ENCODE data around the gene TTC39A.
"Not testable (repeated sequence)": the region's sequence is repeated elsewhere in the genome, so short reads cannot be mapped to it uniquely, and the experiment has no call there.

Gene TTC39A

DNA sequence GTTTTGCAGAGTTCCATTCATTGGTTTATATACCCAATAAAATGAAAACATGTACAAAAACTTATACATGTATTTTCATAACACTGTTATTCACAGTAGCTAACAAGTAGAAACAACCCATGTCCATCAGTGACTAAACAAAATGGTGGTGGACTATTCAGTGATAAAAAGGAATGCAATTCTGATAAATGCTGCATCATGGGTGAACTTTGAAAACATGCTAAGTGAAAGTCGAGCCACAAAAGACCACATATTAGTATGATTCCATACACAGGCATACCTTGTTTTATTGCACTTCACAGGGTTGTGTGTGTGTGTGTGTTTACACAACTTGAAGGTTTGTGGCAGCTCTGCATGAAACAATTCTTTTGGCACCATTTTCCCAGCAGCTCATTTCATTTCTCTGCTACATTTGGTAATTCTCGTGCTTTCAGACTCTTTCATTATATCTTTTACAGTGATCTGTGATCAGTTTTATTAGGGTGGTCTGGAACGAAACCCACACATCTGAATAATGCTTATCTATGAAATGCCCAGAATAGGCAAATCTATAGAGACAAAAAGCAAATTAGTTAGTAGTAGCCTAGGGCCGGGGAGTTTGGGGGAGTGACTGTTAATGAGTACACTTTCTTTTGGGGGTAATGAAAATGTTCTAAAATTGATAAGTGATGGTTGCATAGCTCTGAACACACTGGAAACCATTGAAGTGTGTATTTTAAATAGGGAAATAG lies 67.0 kb downstream of the TTC39A start:
- TF ChIP-seq, protein P1, sequence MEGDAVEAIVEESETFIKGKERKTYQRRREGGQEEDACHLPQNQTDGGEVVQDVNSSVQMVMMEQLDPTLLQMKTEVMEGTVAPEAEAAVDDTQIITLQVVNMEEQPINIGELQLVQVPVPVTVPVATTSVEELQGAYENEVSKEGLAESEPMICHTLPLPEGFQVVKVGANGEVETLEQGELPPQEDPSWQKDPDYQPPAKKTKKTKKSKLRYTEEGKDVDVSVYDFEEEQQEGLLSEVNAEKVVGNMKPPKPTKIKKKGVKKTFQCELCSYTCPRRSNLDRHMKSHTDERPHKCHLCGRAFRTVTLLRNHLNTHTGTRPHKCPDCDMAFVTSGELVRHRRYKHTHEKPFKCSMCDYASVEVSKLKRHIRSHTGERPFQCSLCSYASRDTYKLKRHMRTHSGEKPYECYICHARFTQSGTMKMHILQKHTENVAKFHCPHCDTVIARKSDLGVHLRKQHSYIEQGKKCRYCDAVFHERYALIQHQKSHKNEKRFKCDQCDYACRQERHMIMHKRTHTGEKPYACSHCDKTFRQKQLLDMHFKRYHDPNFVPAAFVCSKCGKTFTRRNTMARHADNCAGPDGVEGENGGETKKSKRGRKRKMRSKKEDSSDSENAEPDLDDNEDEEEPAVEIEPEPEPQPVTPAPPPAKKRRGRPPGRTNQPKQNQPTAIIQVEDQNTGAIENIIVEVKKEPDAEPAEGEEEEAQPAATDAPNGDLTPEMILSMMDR (IDR thresholded peaks at IDR 0.05; ENCODE audit: borderline replicate concordance, control extremely low read depth, extremely low read depth, insufficient read depth, missing control alignments): no peak
- in situ Hi-C loops (cut with MboI; ENCODE audit: low sequenced_read_pairs, unreplicated experiment): no loop called here
- no peak for DNase-seq (ENCODE audit: low spot score)

DNA sequence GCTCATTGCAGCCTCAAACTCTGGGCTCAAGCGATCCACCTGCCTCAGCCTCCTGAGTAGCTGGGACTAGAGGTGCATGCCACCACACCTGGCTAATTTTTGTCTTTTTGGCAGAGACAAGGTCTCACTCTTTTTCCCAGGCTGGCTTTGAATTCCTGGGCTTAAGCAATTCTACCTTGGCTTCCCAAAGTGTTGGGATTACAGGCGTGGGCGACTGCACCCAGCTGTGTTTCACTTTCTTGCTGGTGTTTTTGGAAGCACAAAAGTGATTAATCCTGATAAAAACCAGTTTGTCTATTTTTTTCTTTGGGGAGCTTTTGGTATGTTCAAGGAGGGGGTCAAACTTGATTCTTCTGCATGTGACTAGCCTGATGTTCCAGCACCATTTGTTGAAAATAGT lies 75.0 kb downstream of the TTC39A start:
- no peak for DNase-seq (ENCODE audit: low spot score)
- in situ Hi-C loops (cut with MboI; ENCODE audit: low sequenced_read_pairs, unreplicated experiment): no loop called here
- TF ChIP-seq, protein P1 (IDR thresholded peaks at IDR 0.05; ENCODE audit: borderline replicate concordance, control extremely low read depth, extremely low read depth, insufficient read depth, missing control alignments): no peak

DNA sequence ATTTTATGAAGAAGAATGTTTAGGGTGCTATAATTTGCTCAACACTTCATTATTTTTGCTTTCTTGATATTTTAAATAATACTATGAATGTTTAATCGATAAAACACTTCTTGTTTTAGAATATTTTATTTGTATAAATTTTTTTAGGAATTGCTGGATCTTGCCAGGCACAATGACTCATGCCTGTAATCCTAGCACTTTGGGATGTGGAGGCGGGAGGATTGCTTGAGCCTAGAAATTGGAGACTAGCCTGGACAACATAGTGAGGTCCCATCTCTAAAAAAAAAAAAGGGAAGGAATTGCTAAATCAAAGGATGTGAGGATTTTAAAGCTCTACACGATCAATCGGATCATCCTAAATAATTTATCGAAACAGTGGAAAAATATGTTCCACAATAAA lies 76.7 kb downstream of the TTC39A start:
- TF ChIP-seq, protein P1 (IDR thresholded peaks at IDR 0.05; ENCODE audit: borderline replicate concordance, control extremely low read depth, extremely low read depth, insufficient read depth, missing control alignments): no peak
- DNase-seq (ENCODE audit: low spot score): no peak
- in situ Hi-C loops (cut with MboI; ENCODE audit: low sequenced_read_pairs, unreplicated experiment): no loop called here

DNA sequence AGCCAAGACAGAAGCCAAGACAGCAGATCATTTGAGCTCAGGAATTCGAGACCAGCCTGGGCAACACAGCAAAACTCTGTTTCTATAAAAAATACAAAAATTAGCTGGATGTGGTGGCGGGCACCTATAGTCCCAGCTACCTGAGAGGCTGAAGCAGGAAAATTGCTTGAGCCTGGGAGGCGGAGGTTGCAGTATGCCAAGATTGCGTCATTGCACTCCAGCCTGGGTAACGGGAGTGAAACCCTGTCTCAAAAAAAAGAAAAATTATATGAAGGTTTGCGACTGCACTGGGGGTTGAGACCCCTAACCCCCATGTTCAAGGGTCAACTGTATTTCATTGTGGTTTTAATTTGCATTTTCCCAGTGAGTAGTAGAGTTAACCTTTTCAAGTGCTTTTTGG lies 78.0 kb downstream of the TTC39A start:
- in situ Hi-C loops (cut with MboI; ENCODE audit: low sequenced_read_pairs, unreplicated experiment): no loop called here
- DNase-seq (ENCODE audit: low spot score): no peak
- TF ChIP-seq, protein P1 (IDR thresholded peaks at IDR 0.05; ENCODE audit: borderline replicate concordance, control extremely low read depth, extremely low read depth, insufficient read depth, missing control alignments): no peak

DNA sequence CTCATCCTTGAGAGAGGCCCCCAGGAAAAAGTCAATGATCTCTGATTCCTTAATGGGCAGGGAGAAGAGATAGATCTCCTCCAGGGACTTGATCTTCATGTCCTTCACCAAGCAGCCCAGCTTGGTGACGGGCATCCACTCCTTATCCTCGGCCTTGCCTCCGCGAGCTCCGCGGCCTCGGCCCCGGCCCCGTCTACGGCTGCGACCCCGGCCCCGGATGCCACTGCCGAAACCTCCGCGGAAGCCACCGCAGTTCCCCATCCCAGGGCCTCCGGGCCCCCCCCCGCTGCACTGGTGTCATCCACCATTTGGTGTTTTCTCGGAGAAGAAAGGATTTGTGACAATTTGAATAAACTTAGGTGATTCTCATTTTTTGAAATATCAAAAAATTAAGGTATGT lies 79.2 kb downstream of the TTC39A start:
- in situ Hi-C loops (cut with MboI; ENCODE audit: low sequenced_read_pairs, unreplicated experiment); DNase-seq (ENCODE audit: low spot score): not testable (repeated sequence)

DNA sequence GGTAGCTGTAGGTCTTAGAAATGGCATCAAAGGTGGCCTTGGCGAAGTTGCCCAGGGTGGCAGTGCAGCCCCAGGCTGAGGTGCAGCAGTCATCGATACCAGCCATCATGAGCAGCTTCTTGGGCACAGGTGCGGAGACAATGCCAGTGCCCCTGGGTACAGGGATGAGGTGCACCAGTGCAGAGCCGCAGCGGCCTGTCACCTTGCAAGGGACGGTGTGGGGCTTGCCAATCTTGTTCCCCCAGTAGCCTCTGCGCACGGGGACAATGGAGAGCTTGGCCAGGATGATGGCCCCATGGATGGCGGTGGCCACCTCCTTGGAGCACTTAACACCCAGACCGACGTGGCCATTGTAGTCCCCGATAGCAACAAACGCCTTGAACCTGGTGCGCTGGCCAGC lies 79.6 kb downstream of the TTC39A start:
- in situ Hi-C loops (cut with MboI; ENCODE audit: low sequenced_read_pairs, unreplicated experiment); DNase-seq (ENCODE audit: low spot score): not testable (repeated sequence)

DNA sequence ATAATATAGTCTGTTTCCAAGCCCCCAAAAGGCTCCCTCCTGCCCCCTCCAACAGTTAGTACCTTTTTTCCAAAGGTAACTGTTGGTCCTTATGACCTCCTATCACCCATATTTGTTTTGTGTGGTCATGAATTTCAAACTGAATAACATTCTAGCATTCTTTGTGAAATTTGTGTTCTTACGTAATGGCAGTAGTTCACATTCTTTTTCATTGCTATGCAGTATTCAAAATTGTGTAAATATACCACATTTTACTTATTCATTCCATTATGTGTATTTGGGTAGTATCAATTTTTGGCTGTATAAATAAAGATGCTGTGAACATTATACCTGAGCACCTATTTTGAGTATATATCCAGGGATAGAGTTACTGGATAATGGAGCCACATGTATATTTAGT lies 80.9 kb downstream of the TTC39A start:
- TF ChIP-seq, protein P1 (IDR thresholded peaks at IDR 0.05; ENCODE audit: borderline replicate concordance, control extremely low read depth, extremely low read depth, insufficient read depth, missing control alignments): no peak
- in situ Hi-C loops (cut with MboI; ENCODE audit: low sequenced_read_pairs, unreplicated experiment): no loop called here
- no peak for DNase-seq (ENCODE audit: low spot score)

DNA sequence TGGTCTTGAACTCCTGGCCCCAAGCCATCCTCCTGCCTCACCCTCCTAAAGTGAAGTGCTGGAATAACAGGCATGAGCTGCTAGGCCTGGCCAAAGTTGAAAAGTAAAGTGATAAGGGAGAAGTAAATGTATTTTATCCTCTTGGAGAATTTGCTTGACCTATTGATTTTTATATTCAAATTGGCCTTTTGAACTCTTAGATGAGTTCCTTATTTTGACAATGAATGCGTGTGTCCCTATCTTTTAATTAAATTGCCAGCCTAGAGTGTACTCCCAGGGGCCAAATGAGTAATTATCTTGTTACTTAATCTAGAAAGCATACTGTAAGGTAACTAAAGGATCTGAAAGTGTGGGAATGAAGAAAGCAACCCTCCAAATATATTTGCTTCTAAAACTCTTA lies 82.9 kb downstream of the TTC39A start:
- no peak for DNase-seq (ENCODE audit: low spot score)
- TF ChIP-seq, protein P1 (IDR thresholded peaks at IDR 0.05; ENCODE audit: borderline replicate concordance, control extremely low read depth, extremely low read depth, insufficient read depth, missing control alignments): no peak
- in situ Hi-C loops (cut with MboI; ENCODE audit: low sequenced_read_pairs, unreplicated experiment): no loop called here

Measured in GM13976 (cell line).